ENCODE results near the gene GCNT2.
"Not testable (repeated sequence)": the region's sequence is repeated elsewhere in the genome, so short reads cannot be mapped to it uniquely, and the experiment has no call there.

The GCNT2 gene

DNA sequence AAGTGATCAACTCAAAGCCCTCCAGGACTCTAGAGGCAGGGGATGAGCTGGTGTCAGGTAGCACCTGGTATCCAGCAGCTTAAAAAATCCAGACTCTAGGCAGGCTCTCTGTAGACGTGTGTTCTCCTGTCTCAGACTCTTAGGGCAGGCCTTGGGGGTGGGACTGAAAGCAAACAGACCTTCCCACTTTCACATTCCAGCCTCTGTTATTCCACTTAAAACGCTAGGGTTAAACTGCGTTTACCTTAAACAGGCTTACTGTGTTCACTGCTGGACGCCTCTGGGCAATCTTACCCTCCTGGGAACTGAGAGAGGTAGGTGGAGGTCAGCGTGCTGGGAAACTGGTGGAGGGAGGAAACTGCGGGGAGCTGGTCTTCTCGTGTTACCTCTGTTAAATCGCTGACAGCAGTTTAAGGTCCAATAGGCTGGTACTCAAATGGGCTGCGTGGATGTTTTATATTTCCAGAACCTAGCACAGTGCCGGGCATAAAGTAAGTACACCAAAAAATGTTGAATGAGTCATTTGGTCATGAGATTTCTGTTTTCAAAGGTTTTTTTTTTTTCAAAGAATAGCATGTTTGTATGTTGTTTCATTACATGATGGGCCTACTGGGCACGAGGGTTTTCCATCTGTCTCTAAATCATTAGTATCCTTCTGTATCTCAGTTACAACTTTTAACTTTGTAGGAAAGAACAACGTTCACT lies at the start of gene GCNT2:
Gene GCNT2 (plus strand): TSS at position 248 of the 705 bp plus-strand sequence. CDS start 7,561 bp downstream, outside the sequence.
- DNase-seq (ENCODE audit: extremely low spot score, insufficient read length, low read depth), result no peak
- peak; percentile 56 for FAIRE-seq

DNA sequence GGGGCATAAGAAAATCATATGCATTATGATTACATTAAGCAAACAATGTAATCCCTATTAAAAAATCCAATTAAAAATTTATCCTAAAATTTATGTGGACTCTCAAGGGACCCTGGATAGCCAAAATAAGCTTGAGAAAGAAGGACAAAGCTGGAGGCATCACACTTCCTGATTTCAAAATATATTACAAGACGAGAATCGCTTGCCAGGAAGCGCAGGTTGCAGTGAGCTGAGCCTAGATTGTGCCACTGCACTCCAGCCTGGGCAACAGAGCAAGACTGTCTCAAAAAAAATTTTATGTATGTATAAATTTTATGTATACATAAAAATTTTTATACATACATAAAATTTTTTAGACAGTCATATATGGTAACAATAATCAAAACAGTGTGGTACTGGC lies 48.5 kb upstream of the GCNT2 start:
- FAIRE-seq (no peak), DNase-seq (ENCODE audit: extremely low spot score, insufficient read length, low read depth) (no peak)

DNA sequence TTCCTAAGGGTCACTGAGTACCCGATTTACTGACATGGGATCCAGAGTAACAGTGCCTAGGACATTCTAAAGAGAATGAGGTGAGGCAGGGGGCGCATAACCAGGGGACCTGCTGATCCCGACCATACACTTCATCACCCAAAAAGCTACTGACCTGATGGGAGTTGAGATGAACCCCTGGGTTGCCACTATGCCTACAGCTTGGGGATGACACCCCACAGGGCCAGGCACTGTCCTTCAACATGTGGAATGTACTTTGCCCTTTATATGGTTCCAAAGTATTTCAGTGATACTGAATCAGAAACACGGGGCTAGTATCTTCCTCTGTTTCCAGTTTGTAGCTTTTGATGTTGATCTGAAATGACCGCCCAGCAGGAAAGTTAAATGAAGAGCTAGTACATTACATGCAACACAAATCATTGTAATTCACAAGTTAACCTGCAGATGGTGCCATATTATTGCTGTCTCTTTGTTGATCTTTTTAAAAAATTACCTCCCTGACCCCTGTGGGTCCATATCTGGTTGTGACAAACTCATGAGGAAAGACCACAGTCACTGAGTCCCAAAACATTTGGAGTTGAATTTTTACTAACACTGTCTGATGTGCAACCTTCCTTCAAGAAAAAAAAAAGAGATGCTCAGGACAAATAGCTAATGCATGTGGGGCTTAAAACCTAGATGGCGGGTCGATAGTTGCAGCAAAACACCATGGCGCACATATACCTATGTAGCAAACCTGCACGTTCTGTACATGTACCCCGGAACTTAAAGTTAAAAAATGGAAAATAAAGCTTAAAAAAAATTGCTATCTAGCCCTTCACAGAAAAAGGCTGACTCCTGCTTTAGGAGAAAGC lies 42.7 kb upstream of the GCNT2 start:
- peak; percentile 79 for FAIRE-seq
- peak; percentile 23 for DNase-seq (ENCODE audit: extremely low spot score, insufficient read length, low read depth)

DNA sequence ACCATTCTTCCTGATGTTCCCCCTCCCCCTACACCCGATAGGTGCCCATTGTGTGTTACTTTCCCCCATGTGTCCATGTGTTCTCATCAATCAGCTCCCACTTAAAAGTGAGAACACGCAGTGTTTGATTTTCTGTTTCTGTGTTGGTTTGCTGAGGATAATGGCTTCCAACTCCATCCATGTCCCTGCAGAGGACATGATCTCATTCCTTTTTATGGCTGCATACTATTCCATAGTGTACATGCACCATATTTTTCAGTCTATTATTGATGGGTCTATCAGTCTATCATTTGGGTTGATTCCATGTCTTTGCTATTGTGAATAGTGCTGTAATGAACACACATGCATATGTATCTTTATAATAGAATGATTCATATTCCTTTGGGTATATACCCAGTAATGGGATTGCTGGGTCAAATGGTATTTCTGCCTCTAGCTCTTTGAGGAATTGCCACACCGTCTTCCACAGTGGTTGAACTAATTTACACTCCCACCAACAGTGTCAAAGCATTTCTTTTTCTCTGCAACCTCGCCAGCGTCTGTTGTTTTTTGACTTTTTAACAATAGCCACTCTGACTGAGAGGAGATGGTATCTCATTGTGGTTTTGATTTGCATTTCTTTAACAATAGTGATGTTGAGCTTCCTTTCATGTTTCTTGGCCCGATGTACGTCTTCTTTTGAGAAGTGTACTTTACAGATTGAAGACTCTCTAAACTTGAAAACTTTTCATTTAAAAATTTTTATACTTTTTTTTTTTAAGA lies 41.0 kb upstream of the GCNT2 start:
- no peak for DNase-seq (ENCODE audit: extremely low spot score, insufficient read length, low read depth)
- no peak for FAIRE-seq

DNA sequence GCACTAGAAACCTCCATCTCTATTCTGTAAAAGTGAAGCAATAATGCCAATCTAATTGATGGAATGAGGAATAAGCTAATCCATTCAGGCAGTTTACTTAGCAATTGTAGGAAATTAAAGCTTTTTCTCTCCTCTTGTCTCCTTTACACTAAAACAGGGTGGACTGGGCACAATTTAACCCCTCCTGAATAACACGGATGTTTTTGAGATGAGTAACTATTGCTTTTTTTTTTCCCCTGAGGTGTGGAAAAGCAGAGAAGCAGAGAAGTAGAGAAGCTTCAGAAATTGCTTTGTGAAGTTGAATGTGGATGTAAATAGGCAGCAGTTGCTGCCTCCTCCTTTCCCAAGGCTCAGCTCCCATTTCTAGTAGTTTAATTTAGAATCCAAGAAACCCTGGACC lies 40.0 kb upstream of the GCNT2 start:
- DNase-seq (ENCODE audit: extremely low spot score, insufficient read length, low read depth) (no peak), FAIRE-seq (no peak)

DNA sequence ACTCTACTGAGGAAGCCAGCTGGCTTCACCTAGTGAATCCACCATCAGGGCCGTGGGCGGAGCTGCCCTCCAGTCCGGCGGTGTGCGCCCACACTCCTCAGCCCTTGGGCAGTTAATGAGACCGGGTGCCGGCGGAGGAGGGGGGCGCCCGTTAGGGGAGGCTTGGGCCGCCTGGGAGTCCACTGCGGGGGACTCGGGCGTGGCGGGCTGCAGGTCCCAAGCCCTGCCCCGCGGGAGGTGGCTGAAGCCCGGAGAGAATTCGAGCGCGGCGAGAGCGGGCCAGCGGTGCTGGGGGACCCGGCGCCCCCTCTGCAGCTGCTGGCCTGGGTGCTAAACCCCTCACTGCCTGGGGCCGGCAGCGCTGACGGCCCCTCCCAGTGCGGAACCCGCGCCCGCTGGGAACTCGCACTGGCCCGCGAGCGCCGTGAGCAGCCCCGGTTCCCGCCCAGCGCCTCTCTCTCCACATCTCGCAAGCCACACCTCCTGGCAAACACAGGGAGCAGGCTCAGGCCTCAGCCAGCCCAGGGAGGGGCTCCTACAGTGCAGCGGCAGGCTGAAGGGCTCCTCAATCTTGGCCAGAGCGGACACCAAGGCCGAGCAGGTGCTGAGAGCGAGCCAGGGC lies 38.4 kb upstream of the GCNT2 start:
- FAIRE-seq (no peak), DNase-seq (ENCODE audit: extremely low spot score, insufficient read length, low read depth) (no peak)

DNA sequence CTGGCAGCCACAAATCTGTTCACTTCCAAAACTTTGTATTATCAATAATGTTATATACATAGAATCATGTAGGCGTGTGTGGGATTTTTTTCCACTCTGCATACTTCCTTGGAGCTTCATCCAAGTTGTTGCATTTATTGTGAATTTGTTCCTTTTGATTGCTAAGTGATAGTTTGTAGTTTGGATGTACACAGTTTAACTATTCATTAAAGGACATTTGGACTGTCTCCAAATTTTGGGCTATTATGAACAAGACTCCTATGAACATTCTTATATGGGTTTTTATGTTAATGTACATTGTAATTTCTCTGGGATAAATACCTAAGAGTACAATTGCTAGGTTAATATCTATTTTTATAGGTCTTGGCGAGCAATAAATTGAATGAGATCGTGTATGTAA lies 36.2 kb upstream of the GCNT2 start:
- FAIRE-seq (no peak), DNase-seq (ENCODE audit: extremely low spot score, insufficient read length, low read depth) (no peak)

DNA sequence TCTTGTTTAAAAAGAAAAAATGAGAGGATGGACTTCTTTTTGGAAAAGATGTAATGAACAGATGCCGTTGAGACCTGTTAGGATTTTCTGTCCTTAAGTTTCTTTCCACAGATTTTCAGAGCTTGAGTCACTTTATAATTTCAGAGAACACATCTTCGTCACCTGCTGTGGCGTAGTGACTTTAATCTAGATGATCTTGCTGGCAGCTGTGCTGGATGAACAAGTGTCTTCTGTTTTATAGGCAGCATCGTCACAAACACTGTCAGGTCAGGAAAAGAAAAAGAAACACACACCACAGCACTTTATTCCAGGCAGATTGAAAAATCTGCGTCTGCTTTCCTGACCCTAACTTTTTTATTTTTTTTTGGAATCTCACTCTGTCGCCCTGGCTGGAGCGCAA lies 35.7 kb upstream of the GCNT2 start:
- FAIRE-seq, result no peak
- no peak for DNase-seq (ENCODE audit: extremely low spot score, insufficient read length, low read depth)

DNA sequence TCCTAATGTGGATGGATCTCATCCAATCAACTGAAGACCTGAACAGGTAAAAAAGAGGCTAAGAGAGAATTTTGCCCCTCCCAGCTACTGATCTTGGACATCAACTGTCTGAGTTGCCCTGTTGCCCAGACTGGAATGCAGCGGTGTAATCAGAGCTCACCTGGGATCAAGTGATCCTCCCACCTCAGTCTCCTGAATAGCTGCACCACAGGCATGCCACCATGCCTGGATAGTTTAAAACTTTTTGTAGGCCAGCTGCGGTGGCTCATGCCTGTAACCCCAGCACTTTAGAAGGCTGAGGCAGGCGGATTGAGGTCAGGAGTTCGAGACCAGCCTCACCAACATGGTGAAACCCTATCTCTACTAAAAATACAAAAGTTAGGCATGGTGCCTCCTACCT lies 34.9 kb upstream of the GCNT2 start:
- FAIRE-seq (no peak), DNase-seq (ENCODE audit: extremely low spot score, insufficient read length, low read depth) (no peak)

DNA sequence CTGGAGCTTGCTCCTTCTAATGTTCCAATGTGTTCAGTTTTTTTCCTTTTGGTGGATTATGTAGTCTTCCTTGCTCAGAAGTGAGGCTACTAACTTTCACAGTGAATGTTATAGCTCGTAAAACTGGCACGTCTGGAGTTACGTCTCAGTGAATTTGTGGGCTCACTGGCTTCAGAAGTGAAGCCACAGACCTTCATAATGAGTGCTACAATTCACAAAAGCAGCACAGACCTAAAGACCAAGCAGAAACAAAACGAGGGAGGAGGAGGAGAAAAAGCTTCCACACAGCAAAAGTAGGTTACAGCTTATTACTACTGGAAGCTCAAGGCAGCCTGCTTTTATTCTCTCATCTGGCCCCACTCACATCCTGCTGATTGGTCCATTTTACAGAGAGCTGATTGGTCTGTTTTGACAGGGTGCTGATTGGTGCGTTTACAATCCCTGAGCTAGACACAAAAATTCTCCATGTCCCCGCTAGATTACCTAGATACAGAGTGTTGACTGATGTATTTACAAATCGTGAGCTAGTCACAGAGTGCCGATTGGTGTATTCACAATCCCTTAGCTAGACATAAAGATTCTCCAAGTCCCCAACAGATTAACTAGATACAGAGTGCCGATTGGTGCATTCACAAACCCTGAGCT lies 34.1 kb upstream of the GCNT2 start:
- DNase-seq (ENCODE audit: extremely low spot score, insufficient read length, low read depth); FAIRE-seq: not testable (repeated sequence)

DNA sequence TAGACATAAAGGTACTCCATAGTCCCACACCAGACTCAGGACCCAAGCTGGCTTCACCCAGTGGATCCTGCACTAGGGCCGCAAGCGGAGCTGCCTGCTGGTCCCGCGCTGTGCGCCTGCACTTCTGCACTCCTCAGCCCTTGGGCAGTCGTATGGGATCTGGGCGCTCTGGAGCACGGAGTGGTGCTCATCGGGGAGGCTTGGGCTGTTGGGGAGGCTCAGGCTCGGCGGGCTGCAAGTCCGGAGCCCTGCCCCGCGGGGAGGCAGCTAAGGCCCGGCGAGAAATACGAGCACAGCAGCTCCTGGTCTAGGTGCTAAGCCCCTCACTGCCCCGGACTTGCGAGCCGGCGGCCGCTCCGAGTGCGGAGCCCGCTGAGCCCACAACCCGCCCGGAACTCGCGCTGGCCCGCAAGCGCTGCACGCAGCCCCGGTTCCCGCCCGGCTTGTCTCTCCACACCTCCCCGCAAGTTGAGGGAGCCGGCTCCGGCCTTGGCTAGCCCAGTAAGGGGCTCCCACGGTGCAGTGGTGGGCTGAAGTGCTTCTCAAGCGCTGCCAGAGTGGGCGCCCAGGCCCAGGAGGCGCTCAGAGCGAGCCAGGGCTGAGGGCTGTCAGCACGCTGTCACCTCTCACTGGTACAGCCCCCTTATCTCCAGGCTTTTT lies 33.4 kb upstream of the GCNT2 start:
- no peak for FAIRE-seq
- DNase-seq (ENCODE audit: extremely low spot score, insufficient read length, low read depth), result no peak

DNA sequence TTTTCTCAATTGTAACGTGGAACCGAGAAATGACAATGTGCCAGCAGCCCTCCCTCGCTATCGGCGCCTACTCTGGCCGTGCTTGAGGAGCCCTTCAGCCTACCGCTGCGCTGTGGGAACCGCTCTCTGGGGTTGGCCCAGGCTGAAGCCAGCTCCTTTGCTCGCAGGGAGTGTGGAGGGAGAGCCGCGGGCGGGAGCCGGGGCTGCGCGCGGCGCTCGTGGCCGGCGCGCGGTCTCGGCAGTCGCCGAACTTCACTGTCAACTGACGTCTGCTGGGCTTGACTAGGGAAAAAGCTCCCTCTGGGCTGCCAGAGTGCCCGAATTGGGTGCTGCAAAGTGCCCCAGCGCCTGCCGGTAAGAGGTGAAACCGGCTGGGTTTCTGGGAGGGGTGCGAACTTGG lies 29.7 kb upstream of the GCNT2 start:
- no peak for FAIRE-seq
- no peak for DNase-seq (ENCODE audit: extremely low spot score, insufficient read length, low read depth)

DNA sequence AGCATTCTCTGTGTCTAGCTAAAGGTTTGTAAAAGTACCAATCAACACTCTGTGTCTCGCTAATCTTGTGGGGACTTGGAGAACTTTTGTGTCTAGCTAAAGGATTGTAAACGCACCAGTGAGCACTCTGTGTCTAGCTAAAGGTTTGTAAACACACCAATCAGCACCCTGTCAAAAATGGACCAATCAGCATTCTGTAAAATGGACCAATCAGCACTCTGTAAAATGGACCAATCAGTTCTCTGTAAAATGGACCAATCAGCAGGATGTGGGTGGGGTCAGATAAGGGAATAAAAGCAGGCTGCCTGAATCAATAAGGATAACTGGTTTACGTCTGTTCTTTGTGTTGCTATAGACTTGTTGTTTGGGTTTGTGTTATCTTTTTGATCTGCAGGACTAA lies 29.2 kb upstream of the GCNT2 start:
- not testable (repeated sequence) for FAIRE-seq; DNase-seq (ENCODE audit: extremely low spot score, insufficient read length, low read depth)

DNA sequence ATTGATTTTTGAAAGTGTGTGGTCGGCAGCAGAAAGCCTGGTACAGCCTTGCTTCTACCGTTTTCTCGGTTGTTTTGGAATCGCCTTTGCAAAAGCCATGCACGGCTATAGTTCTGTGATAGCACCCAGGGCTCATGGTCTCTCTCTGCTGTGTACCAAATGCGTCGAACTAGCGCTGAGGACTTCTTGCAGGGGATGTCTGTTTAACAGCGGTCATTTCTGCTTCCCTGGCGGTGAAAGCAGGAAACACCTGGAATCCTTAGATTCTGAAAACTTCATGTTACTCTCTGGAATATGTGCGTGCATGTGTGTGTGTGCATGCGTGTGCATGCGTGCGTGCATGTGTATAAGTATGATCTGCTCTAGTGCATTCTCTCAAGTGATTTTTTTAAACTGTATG lies 26.1 kb upstream of the GCNT2 start:
- FAIRE-seq (no peak), DNase-seq (ENCODE audit: extremely low spot score, insufficient read length, low read depth) (no peak)

DNA sequence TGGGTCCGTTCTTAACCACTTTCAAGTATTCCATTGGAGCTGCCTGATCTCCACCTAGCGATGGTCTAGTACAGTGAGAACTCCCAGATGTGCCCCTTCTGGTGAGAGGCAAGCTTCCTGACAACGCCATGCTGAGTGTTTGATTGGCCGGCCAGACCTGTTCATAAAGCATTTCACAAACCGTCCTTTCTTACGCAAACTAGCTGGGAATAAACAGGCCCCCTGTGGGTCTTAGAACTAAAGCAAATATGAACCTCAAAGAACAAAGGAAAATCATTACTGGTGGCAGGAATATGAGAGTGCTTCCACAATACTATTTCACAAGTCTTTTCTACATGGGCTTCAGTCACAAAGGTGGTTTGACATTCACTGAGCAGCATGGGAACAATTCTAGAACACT lies 15.6 kb upstream of the GCNT2 start:
- no peak for DNase-seq (ENCODE audit: extremely low spot score, insufficient read length, low read depth)
- FAIRE-seq, result no peak

DNA sequence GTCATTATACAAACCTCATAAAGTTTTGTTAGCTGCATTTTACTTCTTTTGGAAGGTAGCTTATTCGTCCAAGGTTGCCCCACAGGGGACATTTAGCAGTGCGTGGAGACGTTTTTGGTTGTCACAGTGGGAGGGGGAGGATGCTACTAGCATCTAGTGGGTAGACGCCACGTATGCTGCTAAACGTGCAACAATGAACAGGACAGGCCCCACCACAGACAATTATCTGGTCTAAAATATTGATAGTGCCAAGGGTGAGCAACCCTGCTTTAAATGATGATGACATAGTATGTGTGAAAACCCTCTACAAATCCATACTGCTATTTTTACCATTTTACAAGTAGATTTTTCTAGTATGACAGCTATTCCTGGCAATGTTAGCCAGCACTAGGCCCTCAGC lies 13.9 kb upstream of the GCNT2 start:
- FAIRE-seq (no peak), DNase-seq (ENCODE audit: extremely low spot score, insufficient read length, low read depth) (no peak)

DNA sequence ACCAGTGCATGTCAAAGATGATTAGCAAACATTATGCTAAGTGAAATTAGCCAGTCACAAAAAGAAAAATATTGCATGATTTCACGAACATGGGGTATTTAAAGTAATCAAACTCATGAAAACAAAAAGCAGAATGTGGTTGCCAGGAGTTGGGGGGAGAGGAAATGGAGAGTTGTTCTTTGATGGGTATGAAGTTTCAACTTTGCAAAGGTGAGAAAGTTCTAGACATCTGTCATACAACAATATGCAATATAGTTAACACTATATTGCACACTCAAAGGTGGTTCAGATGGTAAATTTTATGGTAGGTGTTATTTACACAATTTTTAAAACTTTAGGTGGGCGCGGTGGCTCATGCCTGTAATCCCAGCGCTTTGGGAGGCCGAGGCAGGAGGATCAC lies 13.4 kb upstream of the GCNT2 start:
- no peak for FAIRE-seq

DNA sequence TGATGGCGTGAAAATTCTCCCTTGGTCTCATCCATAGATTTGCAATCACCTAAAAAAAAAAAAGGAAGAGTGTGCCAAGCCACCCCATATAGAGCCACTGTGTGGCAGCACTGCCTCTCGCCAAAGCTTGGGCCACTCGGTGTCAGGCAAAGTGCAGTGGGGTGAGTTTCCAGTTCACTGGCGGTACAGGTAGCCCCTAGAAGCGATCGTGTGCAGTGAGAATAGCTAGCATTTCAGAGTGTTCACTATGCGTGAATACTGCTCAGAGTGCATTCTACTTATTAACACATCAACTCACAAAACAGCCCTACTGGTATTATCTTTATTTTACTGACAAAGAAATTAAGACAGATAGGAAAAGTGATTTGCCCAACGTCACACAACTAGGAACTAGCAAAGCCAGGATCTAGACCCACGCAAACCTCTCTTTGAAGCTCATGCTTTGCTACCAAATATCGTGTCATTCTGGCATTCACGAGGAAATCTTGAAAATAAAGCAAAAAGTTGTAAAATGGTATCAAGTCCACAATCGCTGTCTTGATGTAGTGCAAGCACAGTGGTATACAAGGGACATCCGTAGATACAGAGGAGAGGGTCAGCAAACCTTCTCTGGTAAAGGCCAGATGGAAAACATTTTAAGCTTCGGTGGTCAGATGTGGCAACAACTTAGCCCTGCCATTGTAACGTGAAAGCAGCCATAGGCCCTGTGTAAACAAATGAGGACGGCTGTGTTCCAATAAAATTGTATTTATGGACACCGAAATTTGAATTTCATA lies 10.4 kb upstream of the GCNT2 start:
- peak; percentile 49 for DNase-seq (ENCODE audit: extremely low spot score, insufficient read length, low read depth)
- FAIRE-seq, result peak; percentile 56

More for the DNA sequence above, 13.4 kb upstream of the GCNT2 start:
- DNase-seq (ENCODE audit: extremely low spot score, insufficient read length, low read depth), result no peak

DNA sequence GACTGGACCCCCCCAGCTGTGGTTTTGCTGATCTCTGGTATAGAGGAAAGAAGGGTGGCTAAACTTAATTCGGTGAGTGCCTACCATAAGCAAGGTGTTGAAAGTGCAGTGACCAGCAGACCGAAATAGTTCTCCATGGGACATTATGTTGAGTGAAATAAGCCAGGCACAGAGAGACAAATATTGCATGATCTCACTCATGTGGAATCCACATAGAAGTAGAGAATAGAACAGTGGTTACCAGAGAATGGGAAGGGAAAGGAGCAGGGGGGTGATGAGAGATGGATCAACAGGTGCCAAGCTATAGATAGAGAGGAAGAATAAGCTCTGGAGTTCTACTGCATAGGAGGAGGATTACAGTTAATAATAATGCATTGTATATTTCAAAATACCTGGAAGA lies 9.7 kb upstream of the GCNT2 start:
- DNase-seq (ENCODE audit: extremely low spot score, insufficient read length, low read depth), result no peak
- FAIRE-seq, result no peak

All from GM18507 (cell line).